Liver (tissue), 9 donors: ENCODE measurements around the gene XRCC5. TPM values are rescaled to one million over a fixed set of nuclear protein-coding genes. Genes with fewer than 3 reads are reported as not detected.

ENCODE experiments used
- DNase-seq: peaks from one replicate; pipeline ENCODE4 v3.0.0-alpha.2; 2017; ENCODE audit warnings: low spot score
- H3K27ac ChIP-seq, 2 donors: one replicate each; pipeline ENCODE4 v1.7.0; 2013; ENCODE audit warnings: inconsistent platforms in 2 of 2, low read length in 2 of 2, control low read depth in 1 of 2, low read depth in 1 of 2, mild to moderate bottlenecking in 1 of 2
- H3K27me3 ChIP-seq, 4 donors: one replicate each; pipeline versions ENCODE4 v1.6.1 to v1.7.0; 2013; ENCODE audit warnings: low read length in 3 of 4, inconsistent platforms in 1 of 4, mild to moderate bottlenecking in 1 of 4, moderate library complexity in 1 of 4; ENCODE audit not compliant: control insufficient read depth in 4 of 4, insufficient read depth in 4 of 4
- H3K36me3 ChIP-seq, 4 donors: one replicate each; pipeline versions ENCODE4 v1.6.1 to v1.7.0; 2013; ENCODE audit warnings: low read length in 3 of 4, mild to moderate bottlenecking in 3 of 4, low read depth in 1 of 4, moderate library complexity in 1 of 4; ENCODE audit not compliant: control insufficient read depth in 4 of 4, insufficient read depth in 3 of 4
- H3K4me1 ChIP-seq, 4 donors: one replicate each; pipeline versions ENCODE4 v1.6.1 to v1.7.0; 2013; ENCODE audit warnings: low read length in 3 of 4, mild to moderate bottlenecking in 3 of 4, moderate library complexity in 1 of 4; ENCODE audit not compliant: control insufficient read depth in 4 of 4, insufficient read depth in 4 of 4
- H3K4me3 ChIP-seq, 3 donors: one replicate each; pipeline versions ENCODE4 v1.6.1 to v1.7.0; 2013; ENCODE audit warnings: low read length in 3 of 3, control low read depth in 1 of 3, low read depth in 1 of 3, mild to moderate bottlenecking in 1 of 3
- H3K9ac ChIP-seq, 2 donors: one replicate each; pipeline ENCODE4 v1.7.0; 2013; ENCODE audit warnings: low read length in 2 of 2, mild to moderate bottlenecking in 2 of 2, moderate library complexity in 2 of 2, control low read depth in 1 of 2, low read depth in 1 of 2
- H3K9me3 ChIP-seq, 4 donors: one replicate each; pipeline versions ENCODE4 v1.6.1 to v1.7.0; 2013; ENCODE audit warnings: low read length in 3 of 4; ENCODE audit not compliant: control insufficient read depth in 4 of 4
- ATF3 ChIP-seq: IDR thresholded peaks from 2 replicates; pipeline ENCODE4 v1.6.1; 2016; ENCODE audit warnings: antibody characterized with exemption
- CTCF ChIP-seq: fragments of 150-350 bp; IDR thresholded peaks from 2 replicates; pipeline ENCODE4 v1.5.1; 2017; ENCODE audit warnings: improper control_type of control experiment, low read depth, low read length; ENCODE audit not compliant: missing input control
- EGR1 ChIP-seq, 2 donors: IDR thresholded peaks; 2 replicates each; pipeline ENCODE4 v1.6.1; 2016 to 2018; ENCODE audit warnings: antibody characterized with exemption in 2 of 2, low read depth in 2 of 2
- FOXA1 ChIP-seq: IDR thresholded peaks from 2 replicates; pipeline ENCODE4 v1.6.1; 2016; ENCODE audit warnings: antibody characterized with exemption
- FOXA2 ChIP-seq: IDR thresholded peaks from 2 replicates; pipeline ENCODE4 v1.6.1; 2016; ENCODE audit warnings: antibody characterized with exemption
- GABPA ChIP-seq, 2 donors: IDR thresholded peaks in 1 of 2; conservative IDR thresholded peaks in 1 of 2; 2 replicates each; pipeline ENCODE4 v1.6.1; 2016; ENCODE audit warnings: antibody characterized with exemption in 2 of 2, mild to moderate bottlenecking in 1 of 2, moderate library complexity in 1 of 2
- HNF4A ChIP-seq, 2 donors: conservative IDR thresholded peaks; 2 replicates each; pipeline ENCODE4 v1.6.1; 2016; ENCODE audit warnings: antibody characterized with exemption in 2 of 2, mild to moderate bottlenecking in 2 of 2
- HNF4G ChIP-seq: IDR thresholded peaks from 2 replicates; pipeline ENCODE4 v1.6.1; 2016; ENCODE audit warnings: antibody characterized with exemption
- JUND ChIP-seq, 2 donors: IDR thresholded peaks; 2 replicates each; pipeline ENCODE4 v1.6.1; 2016; ENCODE audit warnings: antibody characterized with exemption in 2 of 2
- MAX ChIP-seq: IDR thresholded peaks from 2 replicates; pipeline ENCODE4 v1.6.1; 2016; ENCODE audit warnings: antibody characterized with exemption
- NR2F2 ChIP-seq: IDR thresholded peaks from 2 replicates; pipeline ENCODE4 v1.6.1; 2016; ENCODE audit warnings: antibody characterized with exemption
- RAD21 ChIP-seq, 2 donors: IDR thresholded peaks; 2 replicates each; pipeline ENCODE4 v1.6.1; 2016; ENCODE audit warnings: antibody characterized with exemption in 2 of 2, mild to moderate bottlenecking in 2 of 2
- REST ChIP-seq: IDR thresholded peaks from 2 replicates; pipeline ENCODE4 v1.6.1; 2016; ENCODE audit warnings: antibody characterized with exemption, mild to moderate bottlenecking
- RXRA ChIP-seq, 2 donors: IDR thresholded peaks; 2 replicates each; pipeline ENCODE4 v1.6.1; 2017 to 2018; ENCODE audit warnings: antibody characterized with exemption in 2 of 2, mild to moderate bottlenecking in 1 of 2
- SP1 ChIP-seq: IDR thresholded peaks from 2 replicates; pipeline ENCODE4 v1.6.1; 2018; ENCODE audit warnings: antibody characterized with exemption, mild to moderate bottlenecking
- TAF1 ChIP-seq: conservative IDR thresholded peaks from 2 replicates; pipeline ENCODE4 v1.6.1; 2016; ENCODE audit warnings: antibody characterized with exemption, mild to moderate bottlenecking
- YY1 ChIP-seq: IDR thresholded peaks from 2 replicates; pipeline ENCODE4 v1.6.1; 2016; ENCODE audit warnings: antibody characterized with exemption, mild to moderate bottlenecking
- WGBS: extraction: QIAGEN DNeasy Blood & Tissue Kit; methylation state at CpG from one replicate; pipeline ENCODE4 v1.1.7; 2013; 5-methylcytosine and 5-hydroxymethylcytosine counted together
- polyA plus RNA-seq, 2 donors: library from polyadenylated mRNA; stranded (reverse) in 1 of 2; unstranded in 1 of 2; fragments of 200-250 nt in 1 of 2; fragments of >200 nt in 1 of 2; fragmentation: Nextera tagmentation in 1 of 2; extraction: Ambion mirVana in 1 of 2; gene quantifications; one replicate each; pipeline versions ENCODE4 v1.2.1 to v1.2.3, GENCODE V29; 2013 to 2015
- total RNA-seq, 2 donors: library from RNA; depleted of rRNA; stranded (reverse); fragments of >200 nt; gene quantifications; one replicate each; pipeline ENCODE4 v1.2.3, GENCODE V29; 2014
- TF ChIP-seq, protein P1 (sequence below): IDR thresholded peaks from 2 replicates; pipeline ENCODE4 v1.6.1; 2016; ENCODE audit warnings: antibody characterized with exemption
- donor health status: healthy.
- donor health status: healthy.
- donor health status: healthy.
- donor health status: healthy.
- donor health status: healthy.

XRCC5 gene
- total and polyA plus RNA-seq, 4 donors = 63.7 to 140 (median 84.5) TPM

- Histone ChIP-seq H3K36me3 (peaks cover 13 to 60% (median 39%) of the 10 kb centered on the region in 4 donors), H3K4me1 (peaks cover 12 to 69% (median 55%) of the 10 kb centered on the region in 4 donors), H3K9ac (no peak overlapping the region), H3K27me3 (no peaks in the 10 kb centered on the region), H3K9me3 (no peaks in the 10 kb centered on the region), H3K4me3 (no peak overlapping the region), H3K27ac (peak overlapping the region in 1 of 2 donors; percentile 36)
- 93% methylated on average over 2 of the region's 2 CpGs for WGBS
- TF ChIP-seq SP1 (peak; percentile 9), FOXA1 (no peak), RXRA (IDR thresholded peaks at IDR 0.05) (peak; percentile 12 to 27), TAF1 (no peak), HNF4A (conservative IDR thresholded peaks at IDR 0.05) (peak in 1 of 2 donors; percentile 24), HNF4G (no peak), YY1 (peak; percentile 24), EGR1 (IDR thresholded peaks at IDR 0.05; ENCODE audit: low read depth in 2 of 2) (no peak), NR2F2 (peak; percentile 8), CTCF (no peak)
- no peak for DNase-seq
Observed at GRCh38 chr2:216133397-216133796, 24.2 kb downstream of the XRCC5 start.

DNA sequence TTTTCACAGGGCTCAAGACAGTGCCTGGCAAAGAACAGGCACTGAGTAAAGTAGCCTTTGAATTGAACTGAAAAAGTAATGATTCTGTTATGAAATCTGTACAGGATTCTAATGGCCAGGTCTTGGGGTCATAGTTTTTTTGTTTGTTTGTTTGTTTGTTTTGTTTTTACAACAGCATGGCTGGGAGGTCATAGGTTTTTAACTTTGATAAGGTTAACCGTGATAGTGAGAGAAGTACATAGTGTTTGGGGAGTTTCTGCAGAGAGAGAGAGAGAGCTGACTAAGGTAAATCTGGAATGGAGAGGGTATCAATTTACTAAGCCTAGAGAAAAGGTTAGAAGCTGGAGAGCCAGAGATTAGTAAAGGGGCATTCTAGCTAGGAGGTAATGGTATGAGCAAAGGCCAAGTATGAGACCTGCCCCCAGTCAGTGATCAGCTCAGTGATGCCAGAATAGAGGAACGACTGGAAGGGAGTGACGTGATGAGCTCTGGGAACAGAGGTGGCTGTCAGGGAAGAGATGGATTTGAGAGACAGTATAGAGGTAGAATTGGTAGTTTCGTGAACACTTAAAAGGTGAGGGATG is 25.9 kb downstream of the XRCC5 start:
- DNase-seq = no peak
- no peak overlapping the region for H3K4me3 ChIP-seq
- no peaks in the 10 kb centered on the region for H3K9me3 ChIP-seq
- 48% methylated on average over 4 of the region's 4 CpGs for WGBS
- H3K27ac ChIP-seq = peak overlapping the region; percentile 22 to 60
- H3K9ac ChIP-seq = no peak overlapping the region
- TF ChIP-seq, protein P1, sequence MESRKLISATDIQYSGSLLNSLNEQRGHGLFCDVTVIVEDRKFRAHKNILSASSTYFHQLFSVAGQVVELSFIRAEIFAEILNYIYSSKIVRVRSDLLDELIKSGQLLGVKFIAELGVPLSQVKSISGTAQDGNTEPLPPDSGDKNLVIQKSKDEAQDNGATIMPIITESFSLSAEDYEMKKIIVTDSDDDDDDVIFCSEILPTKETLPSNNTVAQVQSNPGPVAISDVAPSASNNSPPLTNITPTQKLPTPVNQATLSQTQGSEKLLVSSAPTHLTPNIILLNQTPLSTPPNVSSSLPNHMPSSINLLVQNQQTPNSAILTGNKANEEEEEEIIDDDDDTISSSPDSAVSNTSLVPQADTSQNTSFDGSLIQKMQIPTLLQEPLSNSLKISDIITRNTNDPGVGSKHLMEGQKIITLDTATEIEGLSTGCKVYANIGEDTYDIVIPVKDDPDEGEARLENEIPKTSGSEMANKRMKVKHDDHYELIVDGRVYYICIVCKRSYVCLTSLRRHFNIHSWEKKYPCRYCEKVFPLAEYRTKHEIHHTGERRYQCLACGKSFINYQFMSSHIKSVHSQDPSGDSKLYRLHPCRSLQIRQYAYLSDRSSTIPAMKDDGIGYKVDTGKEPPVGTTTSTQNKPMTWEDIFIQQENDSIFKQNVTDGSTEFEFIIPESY = no peak
- TF ChIP-seq RAD21 (IDR thresholded peaks at IDR 0.05) (peak in 1 of 2 donors; percentile 7), FOXA1 (no peak), CTCF (no peak), YY1 (peak; percentile 37), NR2F2 (peak; percentile 35), HNF4G (peak; percentile 15), MAX (no peak), SP1 (peak; percentile 66), FOXA2 (no peak), EGR1 (IDR thresholded peaks at IDR 0.05; ENCODE audit: low read depth in 2 of 2) (no peak), REST (peak; percentile 21), TAF1 (no peak), ATF3 (no peak), GABPA (IDR thresholded peaks at IDR 0.05 in 1 of 2, conservative IDR thresholded peaks at IDR 0.05 in 1 of 2) (no peak), JUND (IDR thresholded peaks at IDR 0.05) (peak in 1 of 2 donors; percentile 31), HNF4A (conservative IDR thresholded peaks at IDR 0.05) (peak in 1 of 2 donors; percentile 68), RXRA (IDR thresholded peaks at IDR 0.05) (peak; percentile 76 to 79)
- H3K27me3 ChIP-seq = no peaks in the 10 kb centered on the region
- H3K36me3 ChIP-seq = peaks cover 14 to 63% (median 49%) of the 10 kb centered on the region in 4 donors
- peaks cover 10 to 56% (median 46%) of the 10 kb centered on the region in 4 donors for H3K4me1 ChIP-seq
